HG03025 (cell line): Measurements from ENCODE around the gene DNAJA1.
"Not testable (repeated sequence)": the region's sequence is repeated elsewhere in the genome, so short reads cannot be mapped to it uniquely, and the experiment has no call there.

Source experiments
- ATAC-seq: cut with Tn5 transposase; IDR thresholded peaks from one replicate; pipeline ENCODE4 v1.9.1; 2021; ENCODE audit warnings: mild to moderate bottlenecking, moderate library complexity; ENCODE audit not compliant: unreplicated experiment, low FRiP score

Gene DNAJA1

DNA sequence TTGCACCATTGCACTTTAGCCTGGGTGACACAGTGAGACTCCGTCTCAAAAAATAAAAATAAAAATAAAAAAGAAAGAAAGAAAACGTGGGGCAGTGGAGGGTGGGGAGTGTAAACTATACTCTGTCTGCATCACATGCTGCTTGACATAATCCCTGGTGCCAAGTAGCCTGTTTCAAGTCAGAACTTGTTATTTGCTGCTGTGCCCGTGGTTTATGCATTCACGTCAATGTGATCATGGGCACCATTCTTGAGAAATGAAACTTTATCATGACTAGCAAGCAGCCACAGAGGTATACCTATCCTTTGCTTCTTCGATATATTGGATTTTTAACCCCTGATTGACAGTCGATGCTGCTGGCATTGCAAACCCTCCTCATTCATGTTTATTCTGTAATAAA, 55.5 kb downstream of the DNAJA1 start:
- ATAC-seq: no peak

GRCh38 chr9:33081128-33081851, 56.2 kb downstream of the DNAJA1 start:
- no peak for ATAC-seq

- no peak for ATAC-seq
Measured at GRCh38 chr9:33082128-33082527, 57.1 kb downstream of the DNAJA1 start.

DNA sequence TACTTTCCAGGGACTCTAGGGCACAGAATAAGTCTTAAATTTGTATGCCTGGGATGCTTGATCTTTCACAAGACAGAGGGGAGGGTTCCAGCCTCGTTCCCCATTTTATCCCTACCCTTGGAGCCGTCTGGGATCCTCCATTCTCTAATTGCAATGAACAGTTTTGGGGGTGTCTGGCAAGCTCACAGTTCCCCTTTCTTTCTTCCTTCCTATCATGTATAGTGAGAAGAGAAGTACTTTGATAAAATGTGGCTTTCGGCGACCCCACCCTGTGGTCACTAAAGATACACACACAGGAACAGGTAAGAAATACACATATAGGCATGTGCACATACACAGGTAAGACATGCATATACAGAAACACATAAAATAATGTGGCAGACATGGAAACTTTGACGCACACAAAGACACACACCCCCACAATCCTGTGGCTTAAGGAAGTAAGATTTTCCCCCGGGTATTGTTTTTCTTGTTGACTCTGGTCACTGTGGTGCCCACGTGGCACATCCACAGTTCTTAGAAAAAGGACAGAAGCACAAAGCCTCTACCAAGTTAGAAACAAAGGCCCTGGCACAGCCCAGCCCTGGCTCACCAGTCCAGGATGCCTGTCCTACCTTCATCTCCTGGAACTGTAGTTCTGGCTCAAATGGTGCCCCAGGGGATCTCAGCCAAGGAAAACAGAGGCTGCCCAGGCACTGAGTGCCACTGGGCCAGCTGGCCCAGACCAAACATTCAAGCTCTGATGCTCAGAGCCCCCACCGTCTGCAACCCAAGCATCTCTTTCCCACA, 57.7 kb downstream of the DNAJA1 start:
- no peak for ATAC-seq

- not testable (repeated sequence) for ATAC-seq
Measured at GRCh38 chr9:33085672-33086071, 60.6 kb downstream of the DNAJA1 start.
